ENCODE data around the gene OSBPL10. TPM values are rescaled to one million over a fixed set of nuclear protein-coding genes. Genes with fewer than 3 reads are reported as not detected.

OSBPL10 gene
- total and polyA plus RNA-seq, 3 donors from 2014 or later, result 113 to 175 (median 160) TPM

DNA sequence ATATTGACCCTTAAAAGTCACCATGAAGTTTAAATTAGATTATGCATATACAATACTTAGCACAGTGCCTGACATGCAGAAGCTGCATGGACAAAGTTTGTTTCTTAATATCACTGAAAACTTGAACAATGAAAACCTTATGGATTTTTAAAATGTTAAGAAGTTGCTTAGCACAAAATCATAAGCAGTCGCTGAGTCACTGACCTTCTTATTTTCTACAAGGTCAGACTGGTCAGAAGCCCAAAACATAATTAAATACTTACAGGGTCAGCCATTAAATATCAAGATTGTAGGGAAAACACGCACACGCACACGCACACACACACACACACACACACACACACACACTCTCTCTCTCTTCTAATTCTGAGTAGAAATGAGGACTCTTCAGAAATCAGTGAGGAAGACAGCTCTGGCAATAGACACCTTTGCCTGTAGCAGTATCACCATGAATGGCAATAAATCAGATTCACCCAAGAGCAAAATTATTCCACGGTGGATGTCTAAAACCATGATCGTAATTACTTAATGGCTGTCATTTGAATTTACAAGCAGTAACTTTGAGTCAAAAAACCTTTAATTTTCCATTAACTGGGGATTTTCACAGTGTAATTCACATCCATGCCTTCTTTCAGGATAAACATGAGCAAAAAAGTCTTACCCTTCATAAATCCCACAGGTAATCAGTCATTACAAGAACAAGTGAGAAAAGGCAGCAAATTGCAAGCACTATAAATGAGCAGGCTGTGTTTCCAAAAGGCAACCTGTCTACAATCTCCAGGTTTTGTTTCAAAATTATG lies 147.5 kb downstream of the OSBPL10 start:
- Histone ChIP-seq H3K9me3 (no peaks in the 10 kb centered on the region), H3K27ac (no peak overlapping the region), H3K36me3 (ENCODE audit: low read depth, missing control alignments) (no peaks in the 10 kb centered on the region), H3K4me3 (no peak overlapping the region), H3K27me3 (no peaks in the 10 kb centered on the region), H3K4me1 (peaks cover 4% of the 10 kb centered on the region)
- no peak for TF ChIP-seq POLR2A (IDR thresholded peaks at IDR 0.05)
- TF ChIP-seq, protein P1, sequence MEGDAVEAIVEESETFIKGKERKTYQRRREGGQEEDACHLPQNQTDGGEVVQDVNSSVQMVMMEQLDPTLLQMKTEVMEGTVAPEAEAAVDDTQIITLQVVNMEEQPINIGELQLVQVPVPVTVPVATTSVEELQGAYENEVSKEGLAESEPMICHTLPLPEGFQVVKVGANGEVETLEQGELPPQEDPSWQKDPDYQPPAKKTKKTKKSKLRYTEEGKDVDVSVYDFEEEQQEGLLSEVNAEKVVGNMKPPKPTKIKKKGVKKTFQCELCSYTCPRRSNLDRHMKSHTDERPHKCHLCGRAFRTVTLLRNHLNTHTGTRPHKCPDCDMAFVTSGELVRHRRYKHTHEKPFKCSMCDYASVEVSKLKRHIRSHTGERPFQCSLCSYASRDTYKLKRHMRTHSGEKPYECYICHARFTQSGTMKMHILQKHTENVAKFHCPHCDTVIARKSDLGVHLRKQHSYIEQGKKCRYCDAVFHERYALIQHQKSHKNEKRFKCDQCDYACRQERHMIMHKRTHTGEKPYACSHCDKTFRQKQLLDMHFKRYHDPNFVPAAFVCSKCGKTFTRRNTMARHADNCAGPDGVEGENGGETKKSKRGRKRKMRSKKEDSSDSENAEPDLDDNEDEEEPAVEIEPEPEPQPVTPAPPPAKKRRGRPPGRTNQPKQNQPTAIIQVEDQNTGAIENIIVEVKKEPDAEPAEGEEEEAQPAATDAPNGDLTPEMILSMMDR (IDR thresholded peaks at IDR 0.05), result no peak
- 52 to 57% methylated on average over 6 of the region's 6 CpGs for WGBS, 2 donors
- intact Hi-C loops (cut with DNase I; ENCODE audit: low total_unique reads), result no loop called here
- no peak for DNase-seq

DNA sequence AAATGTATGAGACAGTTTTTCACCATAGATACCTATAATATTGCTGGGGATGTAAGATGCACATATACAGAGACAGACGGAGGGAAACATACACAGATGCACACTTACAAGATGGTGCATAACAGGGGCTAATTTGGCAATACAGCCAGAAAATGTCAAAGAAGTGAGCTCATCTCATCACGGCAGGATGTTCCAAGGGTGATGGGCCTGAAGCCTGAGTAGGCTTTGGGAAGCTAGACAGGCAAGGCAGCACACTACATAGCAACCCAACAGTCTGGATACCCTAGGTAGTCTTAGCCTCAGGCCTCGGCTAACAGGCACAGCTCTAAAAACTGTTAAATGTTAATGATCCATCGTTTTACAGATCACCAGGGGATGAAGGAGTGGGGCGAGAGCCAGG lies 148.5 kb downstream of the OSBPL10 start:
- H3K27ac ChIP-seq, result no peak overlapping the region
- TF ChIP-seq POLR2A (IDR thresholded peaks at IDR 0.05), result no peak
- 83 to 86% methylated on average over 5 of the region's 5 CpGs for WGBS, 2 donors
- no peak overlapping the region for H3K4me3 ChIP-seq
- no peaks in the 10 kb centered on the region for H3K36me3 ChIP-seq (ENCODE audit: low read depth, missing control alignments)
- H3K9me3 ChIP-seq, result no peaks in the 10 kb centered on the region
- peaks cover 4% of the 10 kb centered on the region for H3K4me1 ChIP-seq
- no peaks in the 10 kb centered on the region for H3K27me3 ChIP-seq
- intact Hi-C loops (cut with DNase I; ENCODE audit: low total_unique reads), result no loop called here
- no peak for DNase-seq

DNA sequence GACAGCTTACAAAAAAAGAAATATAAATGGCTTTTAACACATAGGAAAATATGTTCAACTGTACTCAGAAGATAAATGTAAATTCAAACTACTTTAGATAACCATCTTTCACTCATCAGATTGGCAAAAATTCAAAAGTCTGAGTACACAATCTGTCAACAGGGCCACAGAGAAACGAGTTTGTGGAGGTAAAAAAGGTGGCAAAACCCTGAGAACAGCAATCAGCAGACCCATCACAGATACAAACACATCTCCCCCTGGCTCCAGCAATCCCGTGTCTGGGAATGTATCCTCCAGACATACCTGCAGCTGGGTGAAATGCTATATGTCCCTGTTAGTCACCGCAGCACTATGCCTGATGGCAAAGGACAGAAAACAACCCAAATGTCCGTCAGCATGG lies 149.5 kb downstream of the OSBPL10 start:
- no peak overlapping the region for H3K4me3 ChIP-seq
- H3K4me1 ChIP-seq, result peaks cover 4% of the 10 kb centered on the region
- WGBS, 2 donors, result 87 to 91% methylated on average over 4 of the region's 4 CpGs
- DNase-seq, result no peak
- no peaks in the 10 kb centered on the region for H3K9me3 ChIP-seq
- TF ChIP-seq, protein P1 (IDR thresholded peaks at IDR 0.05), result no peak
- no peak for TF ChIP-seq POLR2A (IDR thresholded peaks at IDR 0.05)
- H3K27ac ChIP-seq, result no peak overlapping the region
- no peaks in the 10 kb centered on the region for H3K36me3 ChIP-seq (ENCODE audit: low read depth, missing control alignments)
- intact Hi-C loops (cut with DNase I; ENCODE audit: low total_unique reads), result no loop called here
- H3K27me3 ChIP-seq, result no peaks in the 10 kb centered on the region

DNA sequence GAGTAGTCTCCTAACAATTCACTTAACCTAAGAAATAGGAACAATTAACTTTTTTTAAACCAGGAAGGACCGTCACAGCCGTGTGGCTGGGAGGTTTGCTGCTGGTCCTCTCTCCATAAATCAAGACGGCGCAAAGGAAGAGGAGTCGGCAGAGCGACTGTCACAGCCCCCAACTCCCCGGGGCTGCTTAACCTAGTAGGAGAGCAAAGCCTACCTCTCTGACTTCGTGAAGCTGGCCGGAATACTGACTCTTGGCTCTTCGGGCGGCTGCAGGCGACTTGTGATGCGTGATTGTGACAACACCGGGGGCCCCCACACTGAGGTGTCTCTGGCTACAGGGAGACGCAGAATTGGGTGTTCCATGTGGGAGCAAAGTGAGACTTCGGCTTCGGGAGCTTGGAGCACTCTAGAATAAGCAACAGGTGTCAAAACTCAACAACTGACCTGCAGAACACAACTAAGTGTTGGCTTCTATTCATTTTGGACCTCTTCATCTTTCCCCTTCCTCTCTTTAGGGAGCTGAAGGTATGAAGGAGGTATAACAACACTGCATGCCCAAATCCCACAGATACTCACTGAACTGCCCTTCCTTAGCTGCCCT lies 151.1 kb downstream of the OSBPL10 start:
- intact Hi-C loops (cut with DNase I; ENCODE audit: low total_unique reads), result no loop called here
- no peaks in the 10 kb centered on the region for H3K4me1 ChIP-seq
- 89 to 95% methylated on average over 17 of the region's 17 CpGs for WGBS, 2 donors
- DNase-seq, result no peak
- H3K9me3 ChIP-seq, result no peaks in the 10 kb centered on the region
- H3K27ac ChIP-seq, result no peak overlapping the region
- TF ChIP-seq, protein P1 (IDR thresholded peaks at IDR 0.05), result no peak
- no peak for TF ChIP-seq POLR2A (IDR thresholded peaks at IDR 0.05)
- no peak overlapping the region for H3K4me3 ChIP-seq
- H3K27me3 ChIP-seq, result no peaks in the 10 kb centered on the region
- no peaks in the 10 kb centered on the region for H3K36me3 ChIP-seq (ENCODE audit: low read depth, missing control alignments)

DNA sequence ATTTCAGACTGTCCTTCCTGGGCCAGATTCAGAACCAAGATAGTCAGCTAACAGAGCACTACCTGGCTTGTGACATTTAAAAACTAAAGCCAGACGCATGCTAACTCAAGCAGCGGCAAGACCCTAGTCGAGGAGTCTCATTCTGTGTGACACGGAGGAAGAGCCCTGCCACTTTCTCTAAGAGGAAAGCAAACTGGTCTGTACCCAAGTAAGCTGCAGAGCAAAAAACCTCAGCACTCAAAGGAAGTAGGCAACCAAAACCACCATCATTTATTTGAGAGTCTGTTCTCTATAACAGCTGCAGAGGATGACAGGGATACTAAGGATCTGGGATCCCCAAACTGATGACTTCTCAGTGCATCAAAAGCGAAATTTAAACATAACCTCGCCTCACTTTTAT lies 152.1 kb downstream of the OSBPL10 start:
- Histone ChIP-seq H3K4me1 (no peaks in the 10 kb centered on the region), H3K4me3 (no peak overlapping the region), H3K36me3 (ENCODE audit: low read depth, missing control alignments) (no peaks in the 10 kb centered on the region), H3K9me3 (no peaks in the 10 kb centered on the region), H3K27ac (no peak overlapping the region), H3K27me3 (no peaks in the 10 kb centered on the region)
- intact Hi-C loops (cut with DNase I; ENCODE audit: low total_unique reads), result no loop called here
- WGBS, 2 donors, result 93% methylated on average over 6 of the region's 6 CpGs
- TF ChIP-seq, protein P1 (IDR thresholded peaks at IDR 0.05), result no peak
- TF ChIP-seq POLR2A (IDR thresholded peaks at IDR 0.05), result no peak
- no peak for DNase-seq
